Gastroesophageal sphincter (tissue), 4 donors: ENCODE results near the gene TCEANC2. TPM values are rescaled to one million over a fixed set of nuclear protein-coding genes. Genes with fewer than 3 reads are reported as not detected.
"Not testable (repeated sequence)": the region's sequence is repeated elsewhere in the genome, so short reads cannot be mapped to it uniquely, and the experiment has no call there.

ENCODE experiments used
- ATAC-seq: fragments of 150-250 bp; one replicate; pipeline ENCODE4 v1.9.1; 2016; ENCODE audit warnings: mild to moderate bottlenecking, moderate library complexity
- H3K27ac ChIP-seq, 4 donors: fragments of 200-600 bp; sonication (generic) in 3 of 4; 1 replicate in 3 of 4; 2 replicates in 1 of 4; pipeline ENCODE4 v1.5.1; 2016 to 2019
- H3K27me3 ChIP-seq: fragments of 200-600 bp; sonication (generic); one replicate; pipeline ENCODE4 v1.5.1; 2019
- H3K36me3 ChIP-seq, 2 donors: fragments of 200-600 bp; sonication (generic); one replicate each; pipeline ENCODE4 v1.5.1; 2019; ENCODE audit warnings: control low read depth in 1 of 2
- H3K4me1 ChIP-seq, 3 donors: fragments of 200-600 bp; sonication (generic); 1 replicate in 2 of 3; 2 replicates in 1 of 3; pipeline ENCODE4 v1.5.1; 2016 to 2019; ENCODE audit warnings: control low read depth in 2 of 3
- H3K4me3 ChIP-seq, 2 donors: fragments of 200-600 bp; sonication (generic); one replicate each; pipeline ENCODE4 v1.5.1; 2019; ENCODE audit warnings: mild to moderate bottlenecking in 1 of 2, moderate library complexity in 1 of 2
- H3K9me3 ChIP-seq, 3 donors: fragments of 200-600 bp; sonication (generic); one replicate each; pipeline ENCODE4 v1.5.1; 2017 to 2019; ENCODE audit warnings: control low read depth in 2 of 3
- EP300 ChIP-seq: sonication (generic); formaldehyde crosslinking; IDR thresholded peaks from one replicate; pipeline ENCODE4 v1.6.1; 2017; ENCODE audit warnings: antibody characterized with exemption, mild to moderate bottlenecking
- POLR2A ChIP-seq, 2 donors: fragments of 450-650 bp; IDR thresholded peaks; one replicate each; pipeline ENCODE4 v1.6.1; 2017; ENCODE audit warnings: antibody characterized with exemption in 2 of 2, mild to moderate bottlenecking in 2 of 2, moderate library complexity in 1 of 2
- POLR2AphosphoS5 ChIP-seq: sonication (generic); formaldehyde crosslinking; IDR thresholded peaks from one replicate; pipeline ENCODE4 v1.6.1; 2017; ENCODE audit warnings: antibody characterized with exemption
- WGBS, 2 donors: methylation state at CpG; one replicate each; pipeline ENCODE4 v1.1.5; 2018; ENCODE audit warnings: low coverage in 1 of 2; 5-methylcytosine and 5-hydroxymethylcytosine counted together
- total RNA-seq, 4 donors: library from RNA; depleted of rRNA; stranded (reverse); fragments of >200 nt; gene quantifications; one replicate each; pipeline ENCODE4 v1.1.0, GENCODE V29; 2016
- TF ChIP-seq, protein P1 (sequence below), 4 experiments: fragments of 200-600 bp in 2 of 4; fragments of 450-650 bp in 2 of 4; sonication (generic) in 1 of 4; IDR thresholded peaks; one replicate each; pipeline ENCODE4 v1.5.1; 2017 to 2019; ENCODE audit warnings: antibody characterized with exemption in 4 of 4, mild to moderate bottlenecking in 2 of 4, moderate library complexity in 2 of 4

TCEANC2 gene
- total RNA-seq, 4 donors from 2014 or later = 3.6 to 10.2 (median 9.1) TPM

DNA sequence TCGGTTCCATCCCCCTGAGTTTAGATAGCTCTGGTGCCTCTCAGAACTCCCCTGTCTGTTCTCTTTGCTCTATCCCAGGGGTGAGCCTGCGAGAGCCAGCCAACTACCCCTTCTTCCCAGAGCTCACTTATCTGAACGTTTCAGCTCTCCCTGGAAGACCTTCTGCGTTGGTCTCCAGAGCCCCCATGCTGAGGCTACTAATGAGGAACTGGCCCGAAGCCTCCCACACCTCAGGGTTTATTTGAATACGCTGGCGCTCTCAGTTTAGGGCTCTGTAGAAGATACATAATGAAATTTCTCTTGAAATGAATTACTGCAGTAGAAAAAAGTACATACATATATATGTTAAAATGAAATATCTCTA lies 43.5 kb downstream of the TCEANC2 start:
- no peak overlapping the region for H3K27ac ChIP-seq
- 81 to 97% methylated on average over 3 to 6 of the region's 7 CpGs for WGBS, 2 donors
- no peak for ATAC-seq

GRCh38 chr1:54099061-54099610 lies 45.7 kb downstream of the TCEANC2 start:
- WGBS, 2 donors = 68 to 75% methylated on average over 3 to 6 of the region's 6 CpGs
- TF ChIP-seq POLR2A (IDR thresholded peaks at IDR 0.05) (no peak), EP300 (no peak), POLR2AphosphoS5 (no peak)
- TF ChIP-seq, protein P1, sequence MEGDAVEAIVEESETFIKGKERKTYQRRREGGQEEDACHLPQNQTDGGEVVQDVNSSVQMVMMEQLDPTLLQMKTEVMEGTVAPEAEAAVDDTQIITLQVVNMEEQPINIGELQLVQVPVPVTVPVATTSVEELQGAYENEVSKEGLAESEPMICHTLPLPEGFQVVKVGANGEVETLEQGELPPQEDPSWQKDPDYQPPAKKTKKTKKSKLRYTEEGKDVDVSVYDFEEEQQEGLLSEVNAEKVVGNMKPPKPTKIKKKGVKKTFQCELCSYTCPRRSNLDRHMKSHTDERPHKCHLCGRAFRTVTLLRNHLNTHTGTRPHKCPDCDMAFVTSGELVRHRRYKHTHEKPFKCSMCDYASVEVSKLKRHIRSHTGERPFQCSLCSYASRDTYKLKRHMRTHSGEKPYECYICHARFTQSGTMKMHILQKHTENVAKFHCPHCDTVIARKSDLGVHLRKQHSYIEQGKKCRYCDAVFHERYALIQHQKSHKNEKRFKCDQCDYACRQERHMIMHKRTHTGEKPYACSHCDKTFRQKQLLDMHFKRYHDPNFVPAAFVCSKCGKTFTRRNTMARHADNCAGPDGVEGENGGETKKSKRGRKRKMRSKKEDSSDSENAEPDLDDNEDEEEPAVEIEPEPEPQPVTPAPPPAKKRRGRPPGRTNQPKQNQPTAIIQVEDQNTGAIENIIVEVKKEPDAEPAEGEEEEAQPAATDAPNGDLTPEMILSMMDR (IDR thresholded peaks at IDR 0.05) = no peak

More for the DNA sequence above, 43.5 kb downstream of the TCEANC2 start:
- no peaks in the 10 kb centered on the region for H3K9me3 ChIP-seq
- no peak for TF ChIP-seq POLR2A (IDR thresholded peaks at IDR 0.05)
- no peak for TF ChIP-seq EP300
- TF ChIP-seq, protein P1 (IDR thresholded peaks at IDR 0.05) = no peak
- TF ChIP-seq POLR2AphosphoS5 = no peak
- H3K4me1 ChIP-seq = no peaks in the 10 kb centered on the region
- peaks cover 0 to 33% of the 10 kb centered on the region in 2 donors for H3K36me3 ChIP-seq
- H3K4me3 ChIP-seq = no peak overlapping the region
- no peaks in the 10 kb centered on the region for H3K27me3 ChIP-seq

DNA sequence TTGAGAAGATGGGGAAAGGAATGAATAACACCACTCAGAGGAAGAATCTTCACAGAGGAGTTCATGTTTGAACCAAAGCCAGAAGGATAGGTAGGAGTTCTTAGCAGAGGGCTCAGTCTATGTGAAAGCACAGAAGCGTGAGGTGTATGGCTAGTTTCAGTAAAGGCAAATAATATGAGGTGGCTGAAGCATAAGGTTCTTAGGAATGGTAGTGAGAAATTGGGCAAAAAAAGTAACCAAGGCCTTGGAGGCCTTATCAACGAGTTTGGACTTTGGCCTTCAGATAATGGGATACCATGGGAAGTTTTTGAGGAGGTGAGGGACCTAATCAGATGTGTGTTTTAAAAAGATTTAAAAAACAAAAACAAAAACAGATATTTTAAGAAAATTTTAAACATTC lies 47.1 kb downstream of the TCEANC2 start:
- WGBS, 2 donors = 91 to 96% methylated on average over 2 of the region's 2 CpGs
- Histone ChIP-seq H3K36me3 (peaks cover 0 to 38% of the 10 kb centered on the region in 2 donors), H3K4me3 (no peak overlapping the region), H3K4me1 (no peaks in the 10 kb centered on the region), H3K27ac (no peak overlapping the region), H3K27me3 (no peaks in the 10 kb centered on the region), H3K9me3 (no peaks in the 10 kb centered on the region)
- no peak for ATAC-seq
- TF ChIP-seq POLR2AphosphoS5 (no peak), POLR2A (IDR thresholded peaks at IDR 0.05) (no peak), EP300 (no peak)
- TF ChIP-seq, protein P1 (IDR thresholded peaks at IDR 0.05) = no peak

More at GRCh38 chr1:54099061-54099610, 45.7 kb downstream of the TCEANC2 start:
- H3K36me3 ChIP-seq = peaks cover 0 to 38% of the 10 kb centered on the region in 2 donors
- no peak overlapping the region for H3K27ac ChIP-seq
- H3K4me3 ChIP-seq = no peak overlapping the region
- ATAC-seq = no peak
- H3K9me3 ChIP-seq = no peaks in the 10 kb centered on the region
- no peaks in the 10 kb centered on the region for H3K27me3 ChIP-seq
- H3K4me1 ChIP-seq = no peaks in the 10 kb centered on the region

DNA sequence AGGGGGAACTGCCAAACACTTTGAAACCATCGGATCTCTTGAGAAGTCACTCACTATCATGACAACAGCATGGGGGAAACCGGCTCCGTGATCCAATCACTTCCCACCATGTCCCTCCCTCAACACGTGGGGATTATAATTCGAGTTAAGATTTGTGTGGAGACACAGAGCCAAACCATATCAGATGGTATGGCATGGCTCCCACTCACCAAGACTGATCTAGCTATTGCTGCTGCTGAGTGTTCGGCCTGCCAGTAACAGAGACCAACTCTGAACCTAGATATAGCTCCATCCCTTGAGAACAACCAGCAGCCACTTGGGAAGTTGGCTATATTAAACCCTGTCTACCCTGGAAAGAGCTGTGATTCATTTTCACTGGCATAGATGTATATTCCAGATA lies 50.0 kb downstream of the TCEANC2 start:
- Histone ChIP-seq H3K4me1 (no peaks in the 10 kb centered on the region), H3K4me3 (no peak overlapping the region), H3K27ac (no peak overlapping the region), H3K27me3 (no peaks in the 10 kb centered on the region), H3K36me3 (peaks cover 0 to 14% of the 10 kb centered on the region in 2 donors), H3K9me3 (no peaks in the 10 kb centered on the region)
- no peak for TF ChIP-seq EP300
- no peak for TF ChIP-seq POLR2A (IDR thresholded peaks at IDR 0.05)
- TF ChIP-seq, protein P1 (IDR thresholded peaks at IDR 0.05) = no peak
- no peak for TF ChIP-seq POLR2AphosphoS5
- ATAC-seq = no peak
- 84 to 100% methylated on average over 6 of the region's 6 CpGs for WGBS, 2 donors

- not testable (repeated sequence) for ATAC-seq, H3K4me1 ChIP-seq, H3K27ac ChIP-seq, H3K36me3 ChIP-seq, H3K9me3 ChIP-seq, H3K27me3 ChIP-seq, H3K4me3 ChIP-seq
- 91 to 98% methylated on average over 4 of the region's 9 CpGs for WGBS, 2 donors
Measured at GRCh38 chr1:54104613-54105012, 51.2 kb downstream of the TCEANC2 start.
